Left lung (tissue), 10 donors: Measurements from ENCODE around the gene CEP63. TPM values are rescaled to one million over a fixed set of nuclear protein-coding genes. Genes with fewer than 3 reads are reported as not detected.

Source experiments
- ATAC-seq: fragments of 200-7000 bp; cut with Tn5 transposase; one replicate; pipeline ENCODE4 v1.9.1; 2020; ENCODE audit warnings: moderate library complexity
- DNase-seq, 4 donors: peaks; one replicate each; pipeline ENCODE4 v3.0.0-alpha.2; 2013 to 2020
- H3K27ac ChIP-seq, 2 donors: fragments of 200-600 bp; sonication (generic) in 1 of 2; one replicate each; pipeline versions ENCODE4 v1.5.0 to v1.8.0; 2020 to 2021
- H3K27me3 ChIP-seq, 2 donors: fragments of 200-600 bp; sonication (generic) in 1 of 2; one replicate each; pipeline versions ENCODE4 v1.5.0 to v1.8.0; 2020 to 2021
- H3K36me3 ChIP-seq, 2 donors: fragments of 200-600 bp; sonication (generic) in 1 of 2; one replicate each; pipeline versions ENCODE4 v1.5.0 to v1.8.0; 2020 to 2021
- H3K4me1 ChIP-seq, 2 donors: fragments of 200-600 bp; one replicate each; pipeline ENCODE4 v1.8.0; 2021
- H3K4me3 ChIP-seq, 2 donors: fragments of 200-600 bp; sonication (generic) in 1 of 2; one replicate each; pipeline versions ENCODE4 v1.5.0 to v1.8.0; 2020 to 2021; ENCODE audit warnings: mild to moderate bottlenecking in 1 of 2
- H3K9me3 ChIP-seq, 2 donors: fragments of 200-600 bp; sonication (generic) in 1 of 2; one replicate each; pipeline versions ENCODE4 v1.5.0 to v1.8.0; 2020 to 2021
- intact Hi-C, 2 donors: fragments of 100-400 bp; cut with DNase I; formaldehyde crosslinking; loops; one replicate each; pipeline versions ENCODE4 v1.11.2 to v1.14.2; 2022
- polyA plus RNA-seq, 6 donors: library from polyadenylated mRNA; unstranded; fragments of 120-200 nt; gene quantifications; one replicate each; pipeline ENCODE4 v1.2.1, GENCODE V29; 2013; ENCODE audit not compliant: insufficient read length in 6 of 6
- total RNA-seq, 2 donors: library from RNA; stranded (reverse); fragmentation: NEBNext Ultra II Directional; extraction: Animal tissue kit (Norgen Biotek cat#: 25700); gene quantifications; one replicate each; pipeline ENCODE4 v1.2.1, GENCODE V29; 2021
- TF ChIP-seq, protein P1 (sequence below), 2 donors: fragments of 200-600 bp; sonication (generic) in 1 of 2; IDR thresholded peaks; one replicate each; pipeline versions ENCODE4 v1.5.0 to v1.8.0; 2021; ENCODE audit warnings: antibody characterized with exemption in 2 of 2
- donor health status: DM: no; HTN: yes; CAD: no.
- donor health status: DM: no; HTN: no; CAD: no.

The CEP63 gene
- total and polyA plus RNA-seq, 8 donors = 16.1 to 40.4 (median 32.7) TPM

DNA sequence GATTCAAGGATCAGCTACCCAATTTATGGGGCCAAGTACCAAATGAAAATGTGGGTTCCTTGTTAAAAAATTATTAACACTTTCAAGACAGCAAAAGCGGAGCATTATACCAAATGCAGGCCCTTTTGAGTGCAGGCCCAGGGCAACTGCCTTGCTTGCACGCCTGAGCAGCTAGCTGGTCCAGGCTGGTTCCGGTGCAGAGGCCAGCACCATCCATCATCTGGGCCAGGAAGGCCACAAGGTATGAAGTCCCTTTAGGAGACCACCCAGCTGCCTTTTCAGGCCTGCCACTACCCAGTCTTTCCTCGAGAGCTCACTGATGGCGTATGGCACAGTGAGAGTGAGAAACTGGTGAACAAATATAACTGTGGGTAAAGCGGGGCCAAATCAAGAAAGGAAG lies 13.0 kb upstream of the CEP63 start:
- no peak for DNase-seq
- H3K9me3 ChIP-seq = no peaks in the 10 kb centered on the region
- peaks cover under 1 to 11% of the 10 kb centered on the region in 2 donors for H3K4me1 ChIP-seq
- H3K27me3 ChIP-seq = no peaks in the 10 kb centered on the region
- no peak overlapping the region for H3K4me3 ChIP-seq
- TF ChIP-seq, protein P1, sequence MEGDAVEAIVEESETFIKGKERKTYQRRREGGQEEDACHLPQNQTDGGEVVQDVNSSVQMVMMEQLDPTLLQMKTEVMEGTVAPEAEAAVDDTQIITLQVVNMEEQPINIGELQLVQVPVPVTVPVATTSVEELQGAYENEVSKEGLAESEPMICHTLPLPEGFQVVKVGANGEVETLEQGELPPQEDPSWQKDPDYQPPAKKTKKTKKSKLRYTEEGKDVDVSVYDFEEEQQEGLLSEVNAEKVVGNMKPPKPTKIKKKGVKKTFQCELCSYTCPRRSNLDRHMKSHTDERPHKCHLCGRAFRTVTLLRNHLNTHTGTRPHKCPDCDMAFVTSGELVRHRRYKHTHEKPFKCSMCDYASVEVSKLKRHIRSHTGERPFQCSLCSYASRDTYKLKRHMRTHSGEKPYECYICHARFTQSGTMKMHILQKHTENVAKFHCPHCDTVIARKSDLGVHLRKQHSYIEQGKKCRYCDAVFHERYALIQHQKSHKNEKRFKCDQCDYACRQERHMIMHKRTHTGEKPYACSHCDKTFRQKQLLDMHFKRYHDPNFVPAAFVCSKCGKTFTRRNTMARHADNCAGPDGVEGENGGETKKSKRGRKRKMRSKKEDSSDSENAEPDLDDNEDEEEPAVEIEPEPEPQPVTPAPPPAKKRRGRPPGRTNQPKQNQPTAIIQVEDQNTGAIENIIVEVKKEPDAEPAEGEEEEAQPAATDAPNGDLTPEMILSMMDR (IDR thresholded peaks at IDR 0.05) = no peak
- no peak overlapping the region for H3K27ac ChIP-seq
- intact Hi-C loops = loop anchor here (5.0 to 10.0 kb wide), 2 partner anchors 98 to 166 kb away; partner anchors contain the start of gene AMOTL2 (in 1 of the 2)
- H3K36me3 ChIP-seq = peaks cover 0 to 24% of the 10 kb centered on the region in 2 donors
- ATAC-seq = no peak

DNA sequence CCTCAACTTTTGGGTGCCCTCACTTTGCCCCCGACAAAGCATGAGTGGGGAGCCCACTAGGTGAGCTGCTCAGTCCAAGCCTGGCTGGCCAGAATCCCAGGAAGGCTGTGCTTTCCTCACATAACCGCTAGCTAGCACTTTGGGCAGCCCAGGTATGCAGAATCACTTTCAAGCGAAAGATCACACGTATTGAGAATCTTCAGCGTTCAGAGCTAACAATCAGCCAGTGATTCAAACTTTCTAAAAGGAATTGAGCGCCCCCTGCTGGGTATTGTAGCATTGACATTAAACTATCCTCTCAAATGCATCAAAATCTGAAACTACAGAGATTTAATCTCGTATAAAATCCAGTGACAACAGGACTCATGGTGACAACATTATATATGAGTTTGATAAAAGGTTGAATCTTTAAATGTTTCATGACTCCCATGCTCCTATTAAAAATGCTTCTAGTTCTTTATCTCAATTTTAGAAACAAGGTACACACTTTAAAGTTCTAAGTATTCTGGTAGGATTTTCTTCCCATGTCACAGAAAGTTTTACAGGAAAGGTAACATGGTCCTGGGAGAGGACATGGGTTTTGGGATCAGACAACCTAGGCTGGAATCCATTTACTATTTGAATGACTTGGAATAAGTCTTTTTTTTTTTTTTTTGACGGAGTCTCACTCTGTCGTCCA lies 11.8 kb upstream of the CEP63 start:
- ATAC-seq (peak; percentile 82), DNase-seq (peak in 2 of 4 donors; percentile 72 to 79)
- no peaks in the 10 kb centered on the region for H3K27me3 ChIP-seq
- H3K36me3 ChIP-seq = peaks cover 0 to 35% of the 10 kb centered on the region in 2 donors
- H3K4me1 ChIP-seq = peaks cover 7 to 11% of the 10 kb centered on the region in 2 donors
- H3K9me3 ChIP-seq = no peaks in the 10 kb centered on the region
- TF ChIP-seq, protein P1 (IDR thresholded peaks at IDR 0.05) = peak; percentile 64 to 72
- intact Hi-C loops = loop anchor here (2.0 to 10.0 kb wide), 3 partner anchors 99 to 167 kb away; partner anchors contain the start of gene AMOTL2 (in 1 of the 2)
- H3K27ac ChIP-seq = no peak overlapping the region
- no peak overlapping the region for H3K4me3 ChIP-seq

DNA sequence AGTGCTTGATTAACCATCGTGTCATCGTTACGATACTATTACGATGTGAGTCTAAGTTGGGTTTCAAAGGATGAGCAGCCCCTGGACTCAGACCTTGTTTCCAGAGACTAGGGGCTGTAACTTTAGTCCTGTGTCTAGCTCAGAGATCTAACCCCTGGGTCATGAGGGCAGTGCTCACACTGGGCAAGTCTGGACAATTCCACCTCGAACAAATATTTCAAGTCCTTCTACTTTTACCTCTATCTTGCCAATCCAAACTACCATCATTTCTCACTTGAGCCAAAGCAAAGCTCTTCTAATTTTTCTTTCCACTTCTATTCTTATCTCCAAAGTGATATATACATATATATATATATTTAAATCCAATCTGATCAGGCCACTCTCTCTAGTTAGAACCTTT lies 10.9 kb upstream of the CEP63 start:
- TF ChIP-seq, protein P1 (IDR thresholded peaks at IDR 0.05) = no peak
- Histone ChIP-seq H3K27me3 (no peaks in the 10 kb centered on the region), H3K36me3 (peaks cover 0 to 42% of the 10 kb centered on the region in 2 donors), H3K9me3 (no peaks in the 10 kb centered on the region), H3K27ac (no peak overlapping the region), H3K4me3 (no peak overlapping the region), H3K4me1 (peaks cover 7 to 11% of the 10 kb centered on the region in 2 donors)
- ATAC-seq (no peak), DNase-seq (no peak)
- intact Hi-C loops = loop anchor here (2.0 to 10.0 kb wide), 3 partner anchors 100 to 168 kb away; partner anchors contain the start of gene AMOTL2 (in 1 of the 2)

DNA sequence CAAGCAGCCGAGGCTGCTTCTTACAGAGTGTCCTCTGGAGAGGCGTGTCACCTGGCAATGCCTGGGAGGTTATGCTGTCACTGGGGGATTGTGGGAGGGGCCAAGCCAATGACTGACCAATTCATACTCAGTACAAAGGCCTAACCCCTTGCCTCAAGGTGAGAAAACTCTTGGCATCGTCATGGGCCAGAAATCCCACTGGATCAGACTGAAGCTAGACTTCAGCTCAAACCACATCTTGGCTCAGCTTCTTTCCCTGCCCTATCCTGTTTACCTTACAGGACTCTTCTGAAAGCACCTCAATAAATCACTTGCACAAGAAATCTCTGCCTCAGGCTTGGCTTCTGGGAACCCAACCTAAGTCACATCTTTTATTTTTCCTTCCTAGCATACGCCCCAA lies 9.6 kb upstream of the CEP63 start:
- DNase-seq (no peak), ATAC-seq (no peak)
- no peaks in the 10 kb centered on the region for H3K27me3 ChIP-seq
- no peak overlapping the region for H3K27ac ChIP-seq
- intact Hi-C loops = loop anchor here in 1 of 2 donors (10.0 kb wide), 1 partner anchor 102 kb away; the partner anchor contains the start of gene AMOTL2
- no peak overlapping the region for H3K4me3 ChIP-seq
- H3K9me3 ChIP-seq = no peaks in the 10 kb centered on the region
- peaks cover 7 to 11% of the 10 kb centered on the region in 2 donors for H3K4me1 ChIP-seq
- TF ChIP-seq, protein P1 (IDR thresholded peaks at IDR 0.05) = no peak
- peaks cover 0 to 56% of the 10 kb centered on the region in 2 donors for H3K36me3 ChIP-seq

DNA sequence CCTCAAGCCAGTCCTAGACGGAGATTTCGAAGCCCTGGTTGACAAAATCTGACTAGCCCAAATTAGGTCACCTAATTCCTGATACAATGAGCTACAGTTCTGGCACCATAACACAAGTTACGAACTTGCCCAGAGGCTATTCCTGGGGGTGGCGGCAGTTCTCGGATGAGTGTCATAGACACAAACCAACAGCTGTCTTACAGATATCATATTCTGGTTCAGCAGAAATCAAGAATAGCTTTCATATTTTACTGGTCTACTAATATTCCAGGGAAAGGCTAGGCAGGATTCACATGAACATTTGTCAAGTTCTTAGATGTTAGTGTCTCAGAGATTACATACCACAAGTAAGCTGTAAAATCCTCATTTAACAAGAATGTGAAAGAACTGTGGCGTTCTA lies 8.9 kb upstream of the CEP63 start:
- intact Hi-C loops = loop anchor here in 1 of 2 donors (10.0 kb wide), 1 partner anchor 102 kb away; the partner anchor contains the start of gene AMOTL2
- H3K36me3 ChIP-seq = peaks cover 0 to 63% of the 10 kb centered on the region in 2 donors
- ATAC-seq = no peak

More for the DNA sequence above, 8.9 kb upstream of the CEP63 start:
- H3K9me3 ChIP-seq = no peaks in the 10 kb centered on the region
- peaks cover 7 to 16% of the 10 kb centered on the region in 2 donors for H3K4me1 ChIP-seq
- TF ChIP-seq, protein P1 (IDR thresholded peaks at IDR 0.05) = no peak
- H3K4me3 ChIP-seq = no peak overlapping the region
- no peak for DNase-seq
- H3K27me3 ChIP-seq = no peaks in the 10 kb centered on the region
- H3K27ac ChIP-seq = peak overlapping the region; percentile 16 to 35
